Endothelial cell of umbilical vein (primary cell): ENCODE measurements around the gene HECTD2. TPM values are rescaled to one million over a fixed set of nuclear protein-coding genes. Genes with fewer than 3 reads are reported as not detected.

Experiments
- BruUV-seq: library from RNA; stranded (reverse); fragments of 400-500 nt; replicated peaks from 2 replicates; lab custom pipeline; 2021; lab: Mats Ljungman, UMichigan
- CTCF ChIA-PET: fragments of 300-600, 350-600 bp; sonication (Branson Sonifier 250); formaldehyde crosslinking; loops from one replicate; lab custom pipeline; 2021; ENCODE audit warnings: antibody characterized with exemption, inconsistent platforms; lab: Charles Lee
- POLR2A ChIA-PET: fragments of 300-600, 350-600 bp; sonication (Branson Sonifier 250); formaldehyde crosslinking; loops from one replicate; lab custom pipeline; 2021; ENCODE audit warnings: antibody characterized with exemption, inconsistent platforms; lab: Charles Lee
- DNase-seq: peaks from one replicate; pipeline ENCODE4 v3.0.0-alpha.2; 2011; ENCODE audit warnings: low read depth, low spot score
- FAIRE-seq: peaks from 2 replicates; lab custom pipeline; 2011; peaks lifted over from hg19 to GRCh38; lab: Jason Lieb, UNC
- H2AFZ ChIP-seq: 2 replicates; pipeline ENCODE4 v1.6.0; 2012; ENCODE audit warnings: low read depth, low read length, control low read depth, inconsistent platforms
- H3K27ac ChIP-seq: 2 replicates; pipeline ENCODE4 v1.5.1; 2011; ENCODE audit warnings: low read depth, mild to moderate bottlenecking, control low read depth, low read length, moderate library complexity; ENCODE audit not compliant: insufficient read depth
- H3K27me3 ChIP-seq, 2 experiments: 2 replicates each; pipeline versions ENCODE4 v1.6.0 to v1.6.1; 2011; ENCODE audit warnings: low read length in 2 of 2, mixed read lengths in 1 of 2; ENCODE audit not compliant: control insufficient read depth in 2 of 2, insufficient read depth in 2 of 2
- H3K36me3 ChIP-seq, 2 experiments: 2 replicates in 1 of 2; 3 replicates in 1 of 2; pipeline ENCODE4 v1.5.1; 2011; ENCODE audit warnings: low read length in 2 of 2, mild to moderate bottlenecking in 1 of 2, moderate library complexity in 1 of 2; ENCODE audit not compliant: control insufficient read depth in 2 of 2, insufficient read depth in 2 of 2; ENCODE audit errors: extremely low read depth in 1 of 2
- H3K4me1 ChIP-seq: 3 replicates; pipeline ENCODE4 v1.5.1; 2011; ENCODE audit warnings: mild to moderate bottlenecking, low read length; ENCODE audit not compliant: control insufficient read depth, insufficient read depth; ENCODE audit errors: extremely low read depth
- H3K4me2 ChIP-seq: 2 replicates; pipeline ENCODE4 v1.6.1; 2011; ENCODE audit warnings: low read length, control low read depth, mixed read lengths; ENCODE audit not compliant: insufficient read depth
- H3K4me3 ChIP-seq, 3 experiments: fragments of 200-600 bp in 1 of 3; sonication (generic), shearing (Covaris generic) in 1 of 3; replicated peaks in 1 of 3; 2 replicates each; pipeline ENCODE4 v1.5.1; 2011 to 2016; ENCODE audit warnings: control low read depth in 3 of 3, low read length in 3 of 3, mild to moderate bottlenecking in 2 of 3, inconsistent platforms in 1 of 3, low read depth in 1 of 3, moderate library complexity in 1 of 3; ENCODE audit not compliant: insufficient read depth in 1 of 3
- H3K79me2 ChIP-seq: 2 replicates; pipeline ENCODE4 v1.6.0; 2012; ENCODE audit warnings: low read length, inconsistent platforms; ENCODE audit not compliant: control insufficient read depth, insufficient read depth
- H3K9ac ChIP-seq: replicated peaks from 2 replicates; pipeline ENCODE3; 2011; ENCODE audit warnings: low read length, control low read depth; ENCODE audit not compliant: insufficient read depth; ENCODE audit errors: extremely low read depth
- H3K9me1 ChIP-seq: replicated peaks from 3 replicates; pipeline ENCODE4 v1.6.0; 2011; ENCODE audit warnings: mild to moderate bottlenecking, low read length; ENCODE audit not compliant: control insufficient read depth, insufficient read depth; ENCODE audit errors: extremely low read depth
- H3K9me3 ChIP-seq: replicated peaks from 2 replicates; pipeline ENCODE4 v1.5.1; 2012; ENCODE audit warnings: low read length, inconsistent platforms; ENCODE audit not compliant: control insufficient read depth, insufficient read depth
- H4K20me1 ChIP-seq: replicated peaks from 2 replicates; pipeline ENCODE3; 2011; ENCODE audit warnings: mild to moderate bottlenecking, low read length; ENCODE audit not compliant: control insufficient read depth, insufficient read depth; ENCODE audit errors: extremely low read depth
- CTCF ChIP-seq, 2 donors: IDR thresholded peaks; 1 replicate in 1 of 2; 2 replicates in 1 of 2; pipeline ENCODE4 v1.5.1; 2011; ENCODE audit warnings: low read length in 2 of 2, mild to moderate bottlenecking in 2 of 2, moderate library complexity in 2 of 2, control low read depth in 1 of 2, inconsistent platforms in 1 of 2, low read depth in 1 of 2; ENCODE audit not compliant: insufficient read depth in 1 of 2; ENCODE audit errors: extremely low read depth in 1 of 2
- EZH2 ChIP-seq: IDR thresholded peaks from 2 replicates; pipeline ENCODE4 v1.6.1; 2012; ENCODE audit warnings: borderline replicate concordance, low read depth, mild to moderate bottlenecking, moderate library complexity, low read length, inconsistent platforms; ENCODE audit not compliant: severe bottlenecking
- FOS ChIP-seq: IDR thresholded peaks from 2 replicates; pipeline ENCODE4 v1.6.1; 2011; ENCODE audit warnings: mild to moderate bottlenecking, low read length, moderate library complexity, borderline replicate concordance; ENCODE audit not compliant: insufficient read depth
- GATA2 ChIP-seq: IDR thresholded peaks from 2 replicates; pipeline ENCODE4 v1.7.0; 2011; ENCODE audit warnings: low read depth, mild to moderate bottlenecking, moderate library complexity, mixed read lengths, low read length; ENCODE audit not compliant: insufficient read length, insufficient read depth
- JUN ChIP-seq: IDR thresholded peaks from 2 replicates; pipeline ENCODE4 v1.6.1; 2011; ENCODE audit warnings: borderline replicate concordance, low read depth; ENCODE audit not compliant: insufficient read length, insufficient read depth
- MAX ChIP-seq: IDR thresholded peaks from 2 replicates; pipeline ENCODE4 v1.6.1; 2011; ENCODE audit not compliant: insufficient read depth, insufficient read length
- MYC ChIP-seq: IDR thresholded peaks from one replicate; pipeline ENCODE4 v1.6.1; 2011; ENCODE audit warnings: mild to moderate bottlenecking, low read depth, low read length
- POLR2A ChIP-seq: IDR thresholded peaks from 2 replicates; pipeline ENCODE4 v1.6.1; 2012; ENCODE audit warnings: low read depth, mild to moderate bottlenecking, control low read depth, low read length
- POLR2AphosphoS5 ChIP-seq: IDR thresholded peaks from 2 replicates; pipeline ENCODE4 v1.6.1; 2012; ENCODE audit warnings: low read depth, mild to moderate bottlenecking, control low read depth, low read length, moderate library complexity; ENCODE audit not compliant: insufficient read depth
- dilution Hi-C: fragments of 300-500 bp; cut with MboI; formaldehyde crosslinking; loops from one replicate; pipeline ENCODE4 v1.15.0; 2019; ENCODE audit warnings: low sequenced_read_pairs; ENCODE audit not compliant: extremely low pct_ligation_motif_present
- intact Hi-C: fragments of 100-400 bp; cut with micrococcal nuclease; formaldehyde crosslinking; loops from one replicate; pipeline ENCODE4 v1.10.0; 2022
- polyA plus RNA-seq, 4 experiments: library from polyadenylated mRNA; depleted of rRNA in 3 of 4; stranded (reverse) in 3 of 4; unstranded in 1 of 4; fragments of >200 nt; gene quantifications; 2 replicates each; pipeline versions ENCODE4 v1.2.1 to v1.2.3, GENCODE V29; 2011 to 2012; ENCODE audit warnings: missing spikeins in 1 of 4
- total RNA-seq: library from RNA; stranded (reverse); gene quantifications from 2 replicates; pipeline ENCODE4 v1.2.3, GENCODE V29; 2021

The HECTD2 gene
- total and polyA plus RNA-seq, 2 donors (not counting 3 experiments of a cell fraction or from before 2014, with no cell fraction given) = 4.2 to 10.7 TPM

- intact Hi-C loops = no loop called here
- peaks cover 7% of the 10 kb centered on the region in 2 experiments for H3K27me3 ChIP-seq
- ChIA-PET POLR2A (no interaction called here), CTCF (interaction anchor here (0.9 to 3.1 kb wide), 2 partner anchors 68 to 76 kb away, joined by 4 to 25 read pairs; partner anchors contain the start of gene PPP1R3C)
- no peak for FAIRE-seq
- no peaks in the 10 kb centered on the region for H3K9me3 ChIP-seq
- no peak overlapping the region for H3K4me3 ChIP-seq
- H3K36me3 ChIP-seq = no peaks in the 10 kb centered on the region
- H2AFZ ChIP-seq = no peak overlapping the region
- H3K9me1 ChIP-seq = no peaks in the 10 kb centered on the region
- H3K27ac ChIP-seq = no peak overlapping the region
- no peaks in the 10 kb centered on the region for H4K20me1 ChIP-seq
- H3K4me2 ChIP-seq = no peak overlapping the region
- TF ChIP-seq JUN (no peak), GATA2 (no peak), MYC (no peak), EZH2 (no peak), POLR2AphosphoS5 (no peak), FOS (no peak), MAX (no peak), POLR2A (no peak)
- no peak for DNase-seq
- H3K4me1 ChIP-seq = no peaks in the 10 kb centered on the region
- H3K9ac ChIP-seq = no peak overlapping the region
- dilution Hi-C loops = no loop called here
- BruUV-seq = no TSS peak
- H3K79me2 ChIP-seq = no peaks in the 10 kb centered on the region
Measured at GRCh38 chr10:91559169-91559568, 149.0 kb downstream of the HECTD2 start.

- no peak overlapping the region for H3K27ac ChIP-seq
- intact Hi-C loops = no loop called here
- no peak overlapping the region for H3K4me2 ChIP-seq
- no peak for FAIRE-seq
- TF ChIP-seq FOS (no peak), POLR2AphosphoS5 (no peak), JUN (no peak), MAX (no peak), MYC (no peak), EZH2 (no peak), GATA2 (no peak), CTCF (IDR thresholded peaks at IDR 0.05; ENCODE audit: extremely low read depth in 1 of 2, insufficient read depth in 1 of 2, low read depth in 1 of 2, low read length in 2 of 2) (no peak), POLR2A (no peak)
- no peaks in the 10 kb centered on the region for H3K4me1 ChIP-seq
- BruUV-seq = no TSS peak
- no peaks in the 10 kb centered on the region for H3K79me2 ChIP-seq
- peaks cover 7% of the 10 kb centered on the region in 2 experiments for H3K27me3 ChIP-seq
- DNase-seq = no peak
- no peak overlapping the region for H3K9ac ChIP-seq
- H3K36me3 ChIP-seq = no peaks in the 10 kb centered on the region
- H3K9me1 ChIP-seq = no peaks in the 10 kb centered on the region
- POLR2A ChIA-PET = no interaction called here
- H2AFZ ChIP-seq = no peak overlapping the region
- dilution Hi-C loops = no loop called here
- H4K20me1 ChIP-seq = no peaks in the 10 kb centered on the region
- H3K4me3 ChIP-seq = no peak overlapping the region
- CTCF ChIA-PET = interaction anchor here (3.1 kb wide), 1 partner anchor 75 kb away, joined by 25 read pairs; the partner anchor contains the start of gene PPP1R3C
- H3K9me3 ChIP-seq = no peaks in the 10 kb centered on the region
Measured at GRCh38 chr10:91559750-91560149, 149.6 kb downstream of the HECTD2 start.
